K562 (cell line): ENCODE results near the gene ZCCHC17. TPM values are rescaled to one million over a fixed set of nuclear protein-coding genes. Genes with fewer than 3 reads are reported as not detected.

ENCODE experiments used
- ADNP ChIP-seq: fragments of 200-800 bp; sonication (Bioruptor generic); IDR thresholded peaks from 2 replicates; pipeline ENCODE4 v1.6.1; 2016; ENCODE audit warnings: missing genetic modification characterization, missing compliant biosample characterization
- AFF4 ChIP-seq: sonication (generic); formaldehyde crosslinking; IDR thresholded peaks from 2 replicates; pipeline ENCODE4 v1.8.0; 2023; ENCODE audit warnings: mild to moderate bottlenecking, missing genetic modification reagents
- CBX1 ChIP-seq: sonication (generic); IDR thresholded peaks from 2 replicates; pipeline ENCODE4 v1.6.1; 2016; ENCODE audit warnings: antibody characterized with exemption, low read depth, mild to moderate bottlenecking
- CREB1 ChIP-seq, 2 experiments: sonication (generic) in 1 of 2; formaldehyde crosslinking in 1 of 2; IDR thresholded peaks; 2 replicates each; pipeline versions ENCODE4 v1.6.1 to v1.8.0; 2012 to 2022; ENCODE audit warnings: inconsistent platforms in 1 of 2, mild to moderate bottlenecking in 1 of 2, missing genetic modification reagents in 1 of 2, moderate library complexity in 1 of 2
- HDAC1 ChIP-seq, 2 experiments: fragments of 450-650 bp; IDR thresholded peaks; 2 replicates each; pipeline ENCODE4 v1.6.1; 2016 to 2017; ENCODE audit warnings: inconsistent platforms in 1 of 2, mild to moderate bottlenecking in 1 of 2, moderate library complexity in 1 of 2
- MLLT1 ChIP-seq, 2 experiments: fragments of 450-650 bp; IDR thresholded peaks; 2 replicates each; pipeline ENCODE4 v1.6.1; 2016
- MYC ChIP-seq, 2 experiments: fragments of 250-450 bp in 1 of 2; sonication (Bioruptor Pico) in 1 of 2; IDR thresholded peaks; 2 replicates each; pipeline versions ENCODE4 v1.5.1 to v1.6.1; 2012 to 2021; ENCODE audit warnings: low read depth in 2 of 2, borderline replicate concordance in 1 of 2, improper control_type of control experiment in 1 of 2, low read length in 1 of 2, mild to moderate bottlenecking in 1 of 2, moderate library complexity in 1 of 2
- SMARCC2 ChIP-seq: fragments of 450-650 bp; IDR thresholded peaks from 2 replicates; pipeline ENCODE4 v1.6.1; 2017; ENCODE audit warnings: antibody characterized with exemption, moderate library complexity, mild to moderate bottlenecking, low read depth
- TEAD1 ChIP-seq, 2 experiments: fragments of 450-650 bp in 1 of 2; sonication (generic) in 1 of 2; formaldehyde crosslinking; IDR thresholded peaks; 2 replicates each; pipeline versions ENCODE4 v1.4.0 to v1.8.0; 2020 to 2022; ENCODE audit warnings: mild to moderate bottlenecking in 2 of 2, missing genetic modification reagents in 1 of 2
- ZNF121 ChIP-seq: sonication (generic); formaldehyde crosslinking; conservative IDR thresholded peaks from 2 replicates; pipeline ENCODE4 v1.8.0; 2022; ENCODE audit warnings: missing genetic modification reagents
- polyA plus RNA-seq, 8 experiments: library from polyadenylated mRNA; depleted of rRNA in 4 of 8; stranded (reverse) in 5 of 8; unstranded in 3 of 8; fragments of >200 nt; fragmentation: Nextera tagmentation in 2 of 8; fragmentation: Illumina TruSeq in 1 of 8; extraction: Ambion mirVana in 2 of 8; extraction: Trizol in 1 of 8; gene quantifications; 2 replicates each; pipeline versions ENCODE4 v1.2.1 to v1.2.3, GENCODE V29; 2011 to 2014; ENCODE audit warnings: inconsistent platforms in 1 of 8, missing spikeins in 1 of 8
- total RNA-seq, 7 experiments: library from RNA; depleted of rRNA in 6 of 7; stranded (reverse); fragments of >200 nt in 6 of 7; fragmentation: Illumina TruSeq in 2 of 7; extraction: Trizol in 2 of 7; gene quantifications; 2 replicates each; pipeline versions ENCODE4 v1.2.1 to v1.2.3, GENCODE V29; 2011 to 2021; ENCODE audit warnings: low replicate concordance in 1 of 7

ZCCHC17 gene
- total and polyA plus RNA-seq, 9 of the 15 experiments (the other 6 are each of a cell fraction or from before 2014, with no cell fraction given): 46.9 to 150 (median 74.7) TPM

DNA sequence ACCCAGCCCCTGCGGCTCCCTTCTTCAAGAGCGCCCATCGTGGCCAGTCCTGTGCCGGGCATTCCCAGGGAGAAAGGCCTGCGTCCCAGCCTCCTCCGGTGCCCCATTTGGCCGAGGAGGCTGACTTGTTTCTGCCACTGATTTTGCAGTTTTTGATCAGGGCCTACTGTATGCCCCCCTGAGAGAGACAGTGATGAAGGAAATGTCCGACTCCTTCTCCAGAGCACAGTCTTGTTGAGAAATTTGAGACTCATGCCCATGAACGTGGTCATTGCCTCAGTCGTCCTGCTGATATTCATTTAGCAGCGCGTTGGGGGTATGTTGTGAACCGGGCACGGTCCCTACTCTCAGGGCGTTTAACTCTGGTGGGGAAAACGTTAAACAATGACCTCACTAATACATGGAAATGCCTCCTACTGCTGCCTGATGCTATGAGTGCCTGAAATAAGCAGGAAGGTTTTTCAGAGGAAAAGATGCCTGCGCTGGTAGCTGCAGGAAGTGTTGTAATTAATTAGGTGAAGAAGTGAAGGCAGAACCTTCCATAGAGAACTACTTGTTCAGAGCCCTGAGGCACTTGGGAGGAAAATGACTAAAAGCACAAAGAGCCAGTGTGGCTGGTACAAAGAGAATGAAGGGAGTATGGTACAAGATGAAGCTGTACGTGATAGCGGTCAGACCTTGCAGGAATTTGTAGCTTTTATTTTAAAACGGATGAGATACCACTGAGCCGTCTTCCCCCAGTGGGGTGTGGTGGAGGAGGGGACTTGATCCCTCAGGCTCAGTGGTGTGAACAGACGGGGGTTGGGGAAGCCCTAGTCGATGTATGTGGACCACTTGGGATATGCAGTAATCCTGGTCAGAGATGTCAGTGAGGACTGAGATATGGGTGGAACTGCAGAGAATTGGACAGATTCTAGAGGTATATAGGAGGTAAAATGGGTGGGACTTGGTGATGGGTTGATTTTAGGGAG lies 730 bp downstream of the ZCCHC17 start (continued):
- TF ChIP-seq ZNF121 (CRISPR knock-in tag) (no peak), TEAD1 (CRISPR knock-in tag; IDR thresholded peaks at IDR 0.05) (peak in 1 of 2 experiments; percentile 71; a peak in 1 of 4 replicates), MYC (IDR thresholded peaks at IDR 0.05; ENCODE audit: low read depth, low read length) (no peak), MYC (CRISPR knock-in tag; IDR thresholded peaks at IDR 0.05; ENCODE audit: borderline replicate concordance, low read depth) (peak; percentile 71; the same call in 1 of the 2 replicates), CREB1 (IDR thresholded peaks at IDR 0.05) (no peak), CREB1 (CRISPR knock-in tag; IDR thresholded peaks at IDR 0.05) (no peak), MLLT1 (IDR thresholded peaks at IDR 0.05) (0 out of 4 replicates have a peak, but pooled peaks of 1 of the 2 experiments have one; percentile 32), AFF4 (CRISPR knock-in tag) (peak; percentile 72; the same call in 1 of the 2 replicates), ADNP (tag) (no peak), CBX1 (0 out of 2 replicates have a peak, but pooled peaks have one; percentile 8), SMARCC2 (no peak), HDAC1 (IDR thresholded peaks at IDR 0.05) (peak in 1 of 2 experiments; percentile 50; a peak in 1 of 4 replicates)
